ENCODE measurements around the gene PPP6R3. TPM values are rescaled to one million over a fixed set of nuclear protein-coding genes. Genes with fewer than 3 reads are reported as not detected.
A peak's percentile ranks its signal among the peaks of the same experiment; 100 is the strongest.

PPP6R3 gene
- total RNA-seq, 1 donor from 2014 or later, result 86.6 TPM

- peaks cover 79% of the 10 kb centered on the region for H3K36me3 Mint-ChIP-seq (ENCODE audit: unreplicated experiment)
- H3K9me3 Mint-ChIP-seq (ENCODE audit: unreplicated experiment), result no peaks in the 10 kb centered on the region
- no peak overlapping the region for H3K4me3 Mint-ChIP-seq (ENCODE audit: unreplicated experiment)
- no peaks in the 10 kb centered on the region for H3K27me3 Mint-ChIP-seq (ENCODE audit: unreplicated experiment)
- H3K4me1 Mint-ChIP-seq (ENCODE audit: unreplicated experiment), result peaks cover 25% of the 10 kb centered on the region
- no peak for DNase-seq (ENCODE audit: extremely low spot score, unreplicated experiment)
- TF ChIP-seq, protein P1, sequence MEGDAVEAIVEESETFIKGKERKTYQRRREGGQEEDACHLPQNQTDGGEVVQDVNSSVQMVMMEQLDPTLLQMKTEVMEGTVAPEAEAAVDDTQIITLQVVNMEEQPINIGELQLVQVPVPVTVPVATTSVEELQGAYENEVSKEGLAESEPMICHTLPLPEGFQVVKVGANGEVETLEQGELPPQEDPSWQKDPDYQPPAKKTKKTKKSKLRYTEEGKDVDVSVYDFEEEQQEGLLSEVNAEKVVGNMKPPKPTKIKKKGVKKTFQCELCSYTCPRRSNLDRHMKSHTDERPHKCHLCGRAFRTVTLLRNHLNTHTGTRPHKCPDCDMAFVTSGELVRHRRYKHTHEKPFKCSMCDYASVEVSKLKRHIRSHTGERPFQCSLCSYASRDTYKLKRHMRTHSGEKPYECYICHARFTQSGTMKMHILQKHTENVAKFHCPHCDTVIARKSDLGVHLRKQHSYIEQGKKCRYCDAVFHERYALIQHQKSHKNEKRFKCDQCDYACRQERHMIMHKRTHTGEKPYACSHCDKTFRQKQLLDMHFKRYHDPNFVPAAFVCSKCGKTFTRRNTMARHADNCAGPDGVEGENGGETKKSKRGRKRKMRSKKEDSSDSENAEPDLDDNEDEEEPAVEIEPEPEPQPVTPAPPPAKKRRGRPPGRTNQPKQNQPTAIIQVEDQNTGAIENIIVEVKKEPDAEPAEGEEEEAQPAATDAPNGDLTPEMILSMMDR (IDR thresholded peaks at IDR 0.05), result no peak
- H3K27ac Mint-ChIP-seq (ENCODE audit: unreplicated experiment), result peak overlapping the region; percentile 59
Observed at GRCh38 chr11:68524681-68525080, 64.1 kb downstream of the PPP6R3 start.

DNA sequence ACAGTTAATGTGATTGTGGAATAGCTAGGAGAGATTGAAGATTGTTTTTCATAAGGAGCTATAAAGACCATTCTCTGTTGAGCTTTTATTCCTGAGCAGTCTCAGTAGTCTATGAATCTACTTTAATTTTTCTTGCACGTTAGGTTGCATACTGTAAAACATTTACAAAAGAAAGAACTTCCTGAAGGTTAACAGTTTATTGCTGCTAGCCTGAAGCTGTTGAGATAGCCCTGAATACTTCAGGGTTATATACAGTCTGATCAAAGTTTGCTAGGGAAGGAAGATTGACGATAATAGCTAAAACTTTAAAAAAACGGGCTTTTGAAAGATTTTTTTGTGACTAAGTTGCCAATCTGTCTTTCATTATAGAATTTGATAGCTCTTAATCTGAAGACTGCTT, 64.8 kb downstream of the PPP6R3 start:
- TF ChIP-seq, protein P1 (IDR thresholded peaks at IDR 0.05), result no peak
- Mint-ChIP-seq H3K27ac (ENCODE audit: unreplicated experiment) (no peak overlapping the region), H3K27me3 (ENCODE audit: unreplicated experiment) (no peaks in the 10 kb centered on the region), H3K4me1 (ENCODE audit: unreplicated experiment) (peaks cover 25% of the 10 kb centered on the region), H3K9me3 (ENCODE audit: unreplicated experiment) (no peaks in the 10 kb centered on the region), H3K36me3 (ENCODE audit: unreplicated experiment) (peaks cover 80% of the 10 kb centered on the region), H3K4me3 (ENCODE audit: unreplicated experiment) (no peak overlapping the region)
- DNase-seq (ENCODE audit: extremely low spot score, unreplicated experiment), result no peak

DNA sequence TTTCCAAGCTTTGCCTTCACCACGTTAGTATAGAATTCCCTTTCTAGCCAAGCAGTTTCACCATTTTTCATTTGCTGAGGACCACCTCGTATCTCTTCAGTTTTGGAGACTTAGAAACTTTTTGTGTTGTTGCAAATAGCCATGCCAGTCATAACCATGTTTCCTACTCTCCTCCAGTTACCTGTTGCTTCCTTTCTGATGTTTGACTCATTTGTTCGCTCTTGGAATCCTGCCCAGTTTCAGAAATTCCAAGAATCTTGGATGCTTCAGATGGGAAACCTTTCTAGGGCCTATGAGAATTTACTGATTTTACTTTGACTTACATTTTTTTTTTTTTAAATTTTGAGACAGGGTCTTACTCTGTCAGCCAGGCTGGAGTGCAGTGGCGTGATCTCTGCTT, 65.4 kb downstream of the PPP6R3 start:
- peaks cover 25% of the 10 kb centered on the region for H3K4me1 Mint-ChIP-seq (ENCODE audit: unreplicated experiment)
- DNase-seq (ENCODE audit: extremely low spot score, unreplicated experiment), result no peak
- TF ChIP-seq, protein P1 (IDR thresholded peaks at IDR 0.05), result no peak
- H3K27ac Mint-ChIP-seq (ENCODE audit: unreplicated experiment), result no peak overlapping the region
- no peak overlapping the region for H3K4me3 Mint-ChIP-seq (ENCODE audit: unreplicated experiment)
- no peaks in the 10 kb centered on the region for H3K27me3 Mint-ChIP-seq (ENCODE audit: unreplicated experiment)
- H3K36me3 Mint-ChIP-seq (ENCODE audit: unreplicated experiment), result peaks cover 76% of the 10 kb centered on the region
- H3K9me3 Mint-ChIP-seq (ENCODE audit: unreplicated experiment), result no peaks in the 10 kb centered on the region

- TF ChIP-seq, protein P1 (IDR thresholded peaks at IDR 0.05), result no peak
- H3K27ac Mint-ChIP-seq (ENCODE audit: unreplicated experiment), result no peak overlapping the region
- peaks cover 25% of the 10 kb centered on the region for H3K4me1 Mint-ChIP-seq (ENCODE audit: unreplicated experiment)
- no peak overlapping the region for H3K4me3 Mint-ChIP-seq (ENCODE audit: unreplicated experiment)
- H3K27me3 Mint-ChIP-seq (ENCODE audit: unreplicated experiment), result no peaks in the 10 kb centered on the region
- H3K9me3 Mint-ChIP-seq (ENCODE audit: unreplicated experiment), result no peaks in the 10 kb centered on the region
- H3K36me3 Mint-ChIP-seq (ENCODE audit: unreplicated experiment), result peaks cover 61% of the 10 kb centered on the region
- DNase-seq (ENCODE audit: extremely low spot score, unreplicated experiment), result no peak
Observed at GRCh38 chr11:68527585-68527984, 67.0 kb downstream of the PPP6R3 start.

DNA sequence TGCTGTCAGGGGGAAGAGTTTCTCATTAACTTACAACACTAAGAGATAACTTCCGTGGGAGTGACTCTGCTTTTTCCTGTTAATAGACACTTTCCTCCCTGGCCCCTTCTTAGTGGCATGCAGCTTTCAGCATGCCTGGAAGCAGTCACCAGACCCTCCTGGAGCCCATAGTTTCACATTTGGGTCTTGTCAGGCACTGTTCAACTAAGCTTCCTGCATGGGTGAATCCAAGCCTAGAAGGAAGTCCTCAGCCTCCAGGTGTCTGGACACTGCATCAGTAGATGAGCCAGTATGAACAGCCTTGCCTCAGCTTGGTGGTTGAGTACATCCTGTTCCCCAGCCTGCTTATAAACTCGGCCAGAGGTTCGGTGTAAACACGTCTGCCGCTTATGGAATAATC, 68.1 kb downstream of the PPP6R3 start:
- H3K27ac Mint-ChIP-seq (ENCODE audit: unreplicated experiment), result no peak overlapping the region
- H3K27me3 Mint-ChIP-seq (ENCODE audit: unreplicated experiment), result no peaks in the 10 kb centered on the region
- H3K4me1 Mint-ChIP-seq (ENCODE audit: unreplicated experiment), result peaks cover 25% of the 10 kb centered on the region
- H3K36me3 Mint-ChIP-seq (ENCODE audit: unreplicated experiment), result peaks cover 54% of the 10 kb centered on the region
- DNase-seq (ENCODE audit: extremely low spot score, unreplicated experiment), result no peak
- TF ChIP-seq, protein P1 (IDR thresholded peaks at IDR 0.05), result no peak
- no peak overlapping the region for H3K4me3 Mint-ChIP-seq (ENCODE audit: unreplicated experiment)
- no peaks in the 10 kb centered on the region for H3K9me3 Mint-ChIP-seq (ENCODE audit: unreplicated experiment)
